Measurements from ENCODE around the gene ZRANB3. TPM values are rescaled to one million over a fixed set of nuclear protein-coding genes. Genes with fewer than 3 reads are reported as not detected.
A peak's percentile ranks its signal among the peaks of the same experiment; 100 is the strongest.
"Not testable (repeated sequence)": the region's sequence is repeated elsewhere in the genome, so short reads cannot be mapped to it uniquely, and the experiment has no call there.

Gene ZRANB3
- total RNA-seq, 1 donor from 2014 or later, result 16.5 TPM

- peaks cover 19% of the 10 kb centered on the region for H3K36me3 Mint-ChIP-seq
- no peaks in the 10 kb centered on the region for H3K4me1 Mint-ChIP-seq
- no peak for TF ChIP-seq CTCF (IDR thresholded peaks at IDR 0.05; ENCODE audit: unreplicated experiment)
- no peak overlapping the region for H3K4me3 Mint-ChIP-seq
- no peak for DNase-seq (ENCODE audit: low spot score in 2 of 2, unreplicated experiment in 2 of 2)
- peaks cover 2% of the 10 kb centered on the region for H3K9me3 Mint-ChIP-seq
- no peaks in the 10 kb centered on the region for H3K27me3 Mint-ChIP-seq (ENCODE audit: low read depth)
- H3K27ac Mint-ChIP-seq, result no peak overlapping the region
These were observed 417.7 kb downstream of the ZRANB3 start for GRCh38 chr2:135113322-135113721.

DNA sequence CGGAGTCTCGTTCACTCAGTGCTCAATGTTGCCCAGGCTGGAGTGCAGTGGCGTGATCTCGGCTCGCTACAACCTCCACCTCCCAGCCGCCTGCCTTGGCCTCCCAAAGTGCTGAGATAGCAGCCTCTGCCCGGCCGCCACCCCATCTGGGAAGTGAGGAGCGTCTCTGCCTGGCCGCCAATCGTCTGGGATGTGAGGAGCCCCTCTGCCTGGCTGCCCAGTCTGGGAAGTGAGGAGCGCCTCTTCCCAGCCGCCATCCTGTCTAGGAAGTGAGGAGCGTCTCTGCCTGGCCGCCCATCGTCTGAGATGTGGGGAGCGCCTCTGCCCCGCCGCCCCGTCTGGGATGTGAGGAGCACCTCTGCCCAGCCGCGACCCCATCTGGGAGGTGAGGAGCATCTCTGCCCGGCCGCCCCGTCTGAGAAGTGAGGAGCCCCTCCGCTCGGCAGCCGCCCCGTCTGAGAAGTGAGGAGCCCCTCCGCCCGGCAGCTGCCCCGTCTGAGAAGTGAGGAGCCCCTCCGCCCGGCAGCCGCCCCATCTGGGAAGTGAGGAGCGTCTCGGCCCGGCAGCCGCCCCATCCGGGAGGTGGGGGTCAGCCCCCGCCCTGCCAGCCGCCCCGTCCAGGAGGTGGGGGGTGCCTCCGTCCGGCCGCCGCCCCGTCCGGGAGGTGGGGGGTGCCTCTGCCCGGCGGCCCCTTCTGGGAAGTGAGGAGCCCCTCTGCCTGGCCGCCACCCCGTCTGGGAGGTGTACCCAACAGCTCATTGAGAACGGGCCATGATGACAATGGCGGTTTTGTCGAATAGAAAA is 425.3 kb downstream of the ZRANB3 start:
- not testable (repeated sequence) for H3K4me3 Mint-ChIP-seq; H3K4me1 Mint-ChIP-seq; H3K27ac Mint-ChIP-seq; H3K27me3 Mint-ChIP-seq (ENCODE audit: low read depth)
- DNase-seq (ENCODE audit: low spot score in 2 of 2, unreplicated experiment in 2 of 2), result peak in 1 of 2 experiments; percentile 21
- peaks cover 17% of the 10 kb centered on the region for H3K9me3 Mint-ChIP-seq
- H3K36me3 Mint-ChIP-seq, result peaks cover 46% of the 10 kb centered on the region

- Mint-ChIP-seq H3K27me3 (ENCODE audit: low read depth) (no peaks in the 10 kb centered on the region), H3K36me3 (peaks cover 42% of the 10 kb centered on the region), H3K4me3 (no peak overlapping the region), H3K27ac (no peak overlapping the region), H3K4me1 (peaks cover 8% of the 10 kb centered on the region), H3K9me3 (peaks cover 17% of the 10 kb centered on the region)
- DNase-seq (ENCODE audit: low spot score in 2 of 2, unreplicated experiment in 2 of 2), result no peak
- no peak for TF ChIP-seq CTCF (IDR thresholded peaks at IDR 0.05; ENCODE audit: unreplicated experiment)
These were observed 427.2 kb downstream of the ZRANB3 start for GRCh38 chr2:135103843-135104242.

- Mint-ChIP-seq H3K36me3 (peaks cover 28% of the 10 kb centered on the region), H3K9me3 (peaks cover 11% of the 10 kb centered on the region), H3K4me1 (peaks cover 8% of the 10 kb centered on the region), H3K27me3 (ENCODE audit: low read depth) (no peaks in the 10 kb centered on the region), H3K4me3 (no peak overlapping the region), H3K27ac (peak overlapping the region; percentile 49)
- no peak for TF ChIP-seq CTCF (IDR thresholded peaks at IDR 0.05; ENCODE audit: unreplicated experiment)
- no peak for DNase-seq (ENCODE audit: low spot score in 2 of 2, unreplicated experiment in 2 of 2)
These were observed 431.1 kb downstream of the ZRANB3 start for GRCh38 chr2:135099802-135100483.

DNA sequence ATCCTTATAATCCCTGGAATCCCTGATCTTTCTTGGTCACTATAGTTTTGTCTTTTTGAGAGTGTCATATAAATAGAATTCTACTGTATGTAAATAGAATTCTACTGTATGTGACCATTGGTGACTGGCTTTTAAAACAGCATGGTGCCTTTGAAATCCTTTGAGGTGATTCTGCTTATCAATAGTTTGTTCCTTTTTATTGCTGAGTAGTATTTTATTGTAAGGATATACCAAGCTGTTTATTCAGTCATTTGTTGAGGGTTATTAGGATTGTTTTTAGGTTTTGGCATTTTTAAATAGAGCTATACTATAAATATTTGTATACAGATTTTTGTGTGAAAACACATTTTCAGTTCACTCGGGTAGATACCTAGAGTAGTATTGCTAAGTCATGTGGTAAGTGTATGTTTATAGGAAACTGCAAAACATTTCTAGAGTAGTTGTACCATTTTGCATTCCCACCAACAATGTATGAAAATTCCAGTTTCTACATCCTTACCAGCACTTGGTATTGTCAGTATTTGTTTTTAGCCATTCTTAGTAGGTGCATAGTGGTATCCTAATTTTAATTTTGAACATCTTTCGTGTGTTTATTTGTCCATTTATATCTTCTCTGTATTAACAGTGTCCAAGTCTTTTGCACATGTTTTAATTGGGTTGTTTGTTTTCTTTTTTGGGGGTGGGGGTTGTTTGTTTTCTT is 433.3 kb downstream of the ZRANB3 start:
- no peak for DNase-seq (ENCODE audit: low spot score in 2 of 2, unreplicated experiment in 2 of 2)
- Mint-ChIP-seq H3K27ac (no peak overlapping the region), H3K9me3 (no peaks in the 10 kb centered on the region), H3K27me3 (ENCODE audit: low read depth) (no peaks in the 10 kb centered on the region), H3K36me3 (peaks cover 19% of the 10 kb centered on the region), H3K4me1 (peaks cover 13% of the 10 kb centered on the region), H3K4me3 (no peak overlapping the region)
- no peak for TF ChIP-seq CTCF (IDR thresholded peaks at IDR 0.05; ENCODE audit: unreplicated experiment)
